K562 (cell line): Measurements from ENCODE around the gene ADM5. TPM values are rescaled to one million over a fixed set of nuclear protein-coding genes. Genes with fewer than 3 reads are reported as not detected.

Experiments
- FOXM1 ChIP-seq, 2 experiments: fragments of 450-650 bp in 1 of 2; sonication (generic) in 1 of 2; formaldehyde crosslinking in 1 of 2; IDR thresholded peaks; 2 replicates each; pipeline versions ENCODE4 v1.6.1 to v1.9.0; 2017 to 2022; ENCODE audit warnings: low read depth in 2 of 2, mild to moderate bottlenecking in 2 of 2, missing genetic modification reagents in 1 of 2, moderate library complexity in 1 of 2
- FUS ChIP-seq: fragments of 200-400 bp; formaldehyde crosslinking; optimal IDR thresholded peaks from 2 replicates; pipeline ENCODE3; 2017; ENCODE audit warnings: low read depth, low read length
- HDAC2 ChIP-seq: fragments of 450-650 bp; IDR thresholded peaks from 2 replicates; pipeline ENCODE4 v1.6.1; 2016; ENCODE audit warnings: mild to moderate bottlenecking
- JUND ChIP-seq, 2 experiments: IDR thresholded peaks; 2 replicates in 1 of 2; 3 replicates in 1 of 2; pipeline ENCODE4 v1.6.1; 2011; ENCODE audit warnings: borderline replicate concordance in 2 of 2, low read depth in 2 of 2, low read length in 2 of 2, improper control_type of control experiment in 1 of 2, missing biosample characterization in 1 of 2, missing genetic modification characterization in 1 of 2, missing genetic modification reagents in 1 of 2
- KAT7 ChIP-seq: sonication (generic); formaldehyde crosslinking; IDR thresholded peaks from 2 replicates; pipeline ENCODE4 v1.8.0; 2022; ENCODE audit warnings: missing genetic modification reagents, mild to moderate bottlenecking, borderline replicate concordance
- SIN3B ChIP-seq: fragments of 450-650 bp; IDR thresholded peaks from 2 replicates; pipeline ENCODE4 v1.6.1; 2017; ENCODE audit warnings: low read depth, mild to moderate bottlenecking, moderate library complexity
- U2AF1 ChIP-seq: fragments of 200-400 bp; formaldehyde crosslinking; optimal IDR thresholded peaks from 2 replicates; pipeline ENCODE3; 2017; ENCODE audit warnings: mild to moderate bottlenecking, low read depth, low read length, moderate library complexity
- ZNF766 ChIP-seq: fragments of 200-800 bp; sonication (Bioruptor generic); conservative IDR thresholded peaks from 2 replicates; pipeline ENCODE4 v1.6.1; 2016; ENCODE audit warnings: missing genetic modification characterization, missing compliant biosample characterization
- polyA plus RNA-seq, 8 experiments: library from polyadenylated mRNA; depleted of rRNA in 4 of 8; stranded (reverse) in 5 of 8; unstranded in 3 of 8; fragments of >200 nt; fragmentation: Nextera tagmentation in 2 of 8; fragmentation: Illumina TruSeq in 1 of 8; extraction: Ambion mirVana in 2 of 8; extraction: Trizol in 1 of 8; gene quantifications; 2 replicates each; pipeline versions ENCODE4 v1.2.1 to v1.2.3, GENCODE V29; 2011 to 2014; ENCODE audit warnings: inconsistent platforms in 1 of 8, missing spikeins in 1 of 8
- total RNA-seq, 7 experiments: library from RNA; depleted of rRNA in 6 of 7; stranded (reverse); fragments of >200 nt in 6 of 7; fragmentation: Illumina TruSeq in 2 of 7; extraction: Trizol in 2 of 7; gene quantifications; 2 replicates each; pipeline versions ENCODE4 v1.2.1 to v1.2.3, GENCODE V29; 2011 to 2021; ENCODE audit warnings: low replicate concordance in 1 of 7
- TF ChIP-seq, protein P1 (sequence below), 2 experiments: fragments of 450-650 bp in 1 of 2; sonication (generic) in 1 of 2; formaldehyde crosslinking in 1 of 2; IDR thresholded peaks; 2 replicates each; pipeline versions ENCODE4 v1.7.1 to v1.9.0; 2016 to 2022; ENCODE audit warnings: inconsistent platforms in 1 of 2, mild to moderate bottlenecking in 1 of 2, missing genetic modification reagents in 1 of 2
- TF ChIP-seq, protein P2 (sequence below): sonication (generic); formaldehyde crosslinking; IDR thresholded peaks from 2 replicates; pipeline ENCODE4 v1.8.0; 2023; ENCODE audit warnings: missing genetic modification reagents, mild to moderate bottlenecking, borderline replicate concordance

ADM5 gene
- total and polyA plus RNA-seq, 9 of the 15 experiments (the other 6 are each of a cell fraction or from before 2014, with no cell fraction given) = 0.13 to 8.4 (median 2.0) TPM; not detected in 1

DNA sequence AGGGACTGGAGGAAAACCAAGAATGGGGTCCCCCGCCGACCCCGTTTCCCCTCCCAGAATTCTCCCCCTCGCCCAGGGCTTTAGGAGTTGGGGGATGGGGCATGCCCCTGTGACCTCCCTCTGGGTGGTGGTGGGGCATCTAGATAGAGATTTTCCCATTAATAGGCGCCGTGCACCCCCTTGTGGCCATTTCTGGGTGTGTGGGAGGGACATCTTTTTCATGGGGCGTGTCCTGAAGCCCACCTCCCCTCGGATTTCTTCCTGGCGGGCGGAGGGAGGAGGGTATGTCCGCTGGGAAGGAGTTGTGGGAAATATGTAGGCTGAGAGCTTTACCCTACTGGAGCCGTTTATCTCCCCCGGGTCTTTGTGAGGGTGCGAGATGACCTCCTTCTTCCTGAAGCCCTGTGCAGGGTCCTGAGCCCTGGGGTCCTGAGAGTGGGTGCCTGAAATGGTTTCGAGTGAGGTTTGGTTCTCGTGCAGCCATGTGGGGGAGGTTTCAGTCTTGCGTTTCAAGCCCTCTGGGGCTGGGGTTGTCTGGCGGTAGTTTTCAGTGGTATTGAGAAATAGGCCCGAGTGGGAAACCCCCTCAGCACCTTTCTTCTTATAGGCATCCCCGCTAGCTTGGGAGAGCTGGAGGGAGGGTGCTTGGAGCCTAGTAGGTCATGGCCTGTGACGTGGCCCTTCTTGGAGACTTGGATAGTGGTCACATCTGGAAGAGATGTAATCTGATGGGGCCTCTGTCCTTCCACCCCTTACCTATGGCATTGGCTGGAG is 11.3 kb upstream of the ADM5 start (continued):
- TF ChIP-seq, protein P1, sequence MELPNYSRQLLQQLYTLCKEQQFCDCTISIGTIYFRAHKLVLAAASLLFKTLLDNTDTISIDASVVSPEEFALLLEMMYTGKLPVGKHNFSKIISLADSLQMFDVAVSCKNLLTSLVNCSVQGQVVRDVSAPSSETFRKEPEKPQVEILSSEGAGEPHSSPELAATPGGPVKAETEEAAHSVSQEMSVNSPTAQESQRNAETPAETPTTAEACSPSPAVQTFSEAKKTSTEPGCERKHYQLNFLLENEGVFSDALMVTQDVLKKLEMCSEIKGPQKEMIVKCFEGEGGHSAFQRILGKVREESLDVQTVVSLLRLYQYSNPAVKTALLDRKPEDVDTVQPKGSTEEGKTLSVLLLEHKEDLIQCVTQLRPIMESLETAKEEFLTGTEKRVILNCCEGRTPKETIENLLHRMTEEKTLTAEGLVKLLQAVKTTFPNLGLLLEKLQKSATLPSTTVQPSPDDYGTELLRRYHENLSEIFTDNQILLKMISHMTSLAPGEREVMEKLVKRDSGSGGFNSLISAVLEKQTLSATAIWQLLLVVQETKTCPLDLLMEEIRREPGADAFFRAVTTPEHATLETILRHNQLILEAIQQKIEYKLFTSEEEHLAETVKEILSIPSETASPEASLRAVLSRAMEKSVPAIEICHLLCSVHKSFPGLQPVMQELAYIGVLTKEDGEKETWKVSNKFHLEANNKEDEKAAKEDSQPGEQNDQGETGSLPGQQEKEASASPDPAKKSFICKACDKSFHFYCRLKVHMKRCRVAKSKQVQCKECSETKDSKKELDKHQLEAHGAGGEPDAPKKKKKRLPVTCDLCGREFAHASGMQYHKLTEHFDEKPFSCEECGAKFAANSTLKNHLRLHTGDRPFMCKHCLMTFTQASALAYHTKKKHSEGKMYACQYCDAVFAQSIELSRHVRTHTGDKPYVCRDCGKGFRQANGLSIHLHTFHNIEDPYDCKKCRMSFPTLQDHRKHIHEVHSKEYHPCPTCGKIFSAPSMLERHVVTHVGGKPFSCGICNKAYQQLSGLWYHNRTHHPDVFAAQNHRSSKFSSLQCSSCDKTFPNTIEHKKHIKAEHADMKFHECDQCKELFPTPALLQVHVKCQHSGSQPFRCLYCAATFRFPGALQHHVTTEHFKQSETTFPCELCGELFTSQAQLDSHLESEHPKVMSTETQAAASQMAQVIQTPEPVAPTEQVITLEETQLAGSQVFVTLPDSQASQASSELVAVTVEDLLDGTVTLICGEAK (IDR thresholded peaks at IDR 0.05) = no peak
- TF ChIP-seq, protein P1 (CRISPR knock-in tag; IDR thresholded peaks at IDR 0.05) = no peak
- TF ChIP-seq ZNF766 (CRISPR knock-in tag) (peak; percentile 55; the same call in 1 of the 2 replicates), KAT7 (CRISPR knock-in tag) (peak; percentile 72; the same call in 1 of the 2 replicates), HDAC2 (0 out of 2 replicates have a peak, but pooled peaks have one; percentile 25), SIN3B (0 out of 2 replicates have a peak, but pooled peaks have one; percentile 19), FUS (no peak), JUND (IDR thresholded peaks at IDR 0.05; ENCODE audit: borderline replicate concordance, low read depth, low read length) (0 out of 2 replicates have a peak, but pooled peaks have one; percentile 6), JUND (tag; IDR thresholded peaks at IDR 0.05; ENCODE audit: borderline replicate concordance, low read depth, low read length) (no peak; the same call in 2 of the 3 replicates), FOXM1 (IDR thresholded peaks at IDR 0.05; ENCODE audit: low read depth) (no peak), FOXM1 (CRISPR knock-in tag; IDR thresholded peaks at IDR 0.05; ENCODE audit: low read depth) (no peak), U2AF1 (no peak)
- TF ChIP-seq, protein P2, sequence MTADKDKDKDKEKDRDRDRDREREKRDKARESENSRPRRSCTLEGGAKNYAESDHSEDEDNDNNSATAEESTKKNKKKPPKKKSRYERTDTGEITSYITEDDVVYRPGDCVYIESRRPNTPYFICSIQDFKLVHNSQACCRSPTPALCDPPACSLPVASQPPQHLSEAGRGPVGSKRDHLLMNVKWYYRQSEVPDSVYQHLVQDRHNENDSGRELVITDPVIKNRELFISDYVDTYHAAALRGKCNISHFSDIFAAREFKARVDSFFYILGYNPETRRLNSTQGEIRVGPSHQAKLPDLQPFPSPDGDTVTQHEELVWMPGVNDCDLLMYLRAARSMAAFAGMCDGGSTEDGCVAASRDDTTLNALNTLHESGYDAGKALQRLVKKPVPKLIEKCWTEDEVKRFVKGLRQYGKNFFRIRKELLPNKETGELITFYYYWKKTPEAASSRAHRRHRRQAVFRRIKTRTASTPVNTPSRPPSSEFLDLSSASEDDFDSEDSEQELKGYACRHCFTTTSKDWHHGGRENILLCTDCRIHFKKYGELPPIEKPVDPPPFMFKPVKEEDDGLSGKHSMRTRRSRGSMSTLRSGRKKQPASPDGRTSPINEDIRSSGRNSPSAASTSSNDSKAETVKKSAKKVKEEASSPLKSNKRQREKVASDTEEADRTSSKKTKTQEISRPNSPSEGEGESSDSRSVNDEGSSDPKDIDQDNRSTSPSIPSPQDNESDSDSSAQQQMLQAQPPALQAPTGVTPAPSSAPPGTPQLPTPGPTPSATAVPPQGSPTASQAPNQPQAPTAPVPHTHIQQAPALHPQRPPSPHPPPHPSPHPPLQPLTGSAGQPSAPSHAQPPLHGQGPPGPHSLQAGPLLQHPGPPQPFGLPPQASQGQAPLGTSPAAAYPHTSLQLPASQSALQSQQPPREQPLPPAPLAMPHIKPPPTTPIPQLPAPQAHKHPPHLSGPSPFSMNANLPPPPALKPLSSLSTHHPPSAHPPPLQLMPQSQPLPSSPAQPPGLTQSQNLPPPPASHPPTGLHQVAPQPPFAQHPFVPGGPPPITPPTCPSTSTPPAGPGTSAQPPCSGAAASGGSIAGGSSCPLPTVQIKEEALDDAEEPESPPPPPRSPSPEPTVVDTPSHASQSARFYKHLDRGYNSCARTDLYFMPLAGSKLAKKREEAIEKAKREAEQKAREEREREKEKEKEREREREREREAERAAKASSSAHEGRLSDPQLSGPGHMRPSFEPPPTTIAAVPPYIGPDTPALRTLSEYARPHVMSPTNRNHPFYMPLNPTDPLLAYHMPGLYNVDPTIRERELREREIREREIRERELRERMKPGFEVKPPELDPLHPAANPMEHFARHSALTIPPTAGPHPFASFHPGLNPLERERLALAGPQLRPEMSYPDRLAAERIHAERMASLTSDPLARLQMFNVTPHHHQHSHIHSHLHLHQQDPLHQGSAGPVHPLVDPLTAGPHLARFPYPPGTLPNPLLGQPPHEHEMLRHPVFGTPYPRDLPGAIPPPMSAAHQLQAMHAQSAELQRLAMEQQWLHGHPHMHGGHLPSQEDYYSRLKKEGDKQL (CRISPR knock-in tag) = no peak
